Spleen (tissue), 7 donors: ENCODE data around the gene KCNC1.

ENCODE experiments used
- CTCF ChIP-seq, 11 experiments: fragments of 200-600 bp in 7 of 11; fragments of 450-650 bp in 4 of 11; sonication (generic) in 4 of 11; IDR thresholded peaks in 8 of 11; conservative IDR thresholded peaks in 3 of 11; 1 replicate in 7 of 11; 2 replicates in 4 of 11; pipeline versions ENCODE4 v1.4.0 to v1.8.0; 2016 to 2021; ENCODE audit warnings: antibody characterized with exemption in 11 of 11, inconsistent platforms in 4 of 11, mild to moderate bottlenecking in 1 of 11
- POLR2A ChIP-seq, 3 donors: fragments of 450-650 bp; IDR thresholded peaks; one replicate each; pipeline ENCODE4 v1.5.1; 2017; ENCODE audit warnings: antibody characterized with exemption in 3 of 3, mild to moderate bottlenecking in 1 of 3
- POLR2AphosphoS5 ChIP-seq, 3 donors: sonication (generic); formaldehyde crosslinking; IDR thresholded peaks; one replicate each; pipeline ENCODE4 v1.5.1; 2017; ENCODE audit warnings: antibody characterized with exemption in 3 of 3
- donor health status: DM: no; HTN: no; CAD: no; lungs with moderate emphysema.
- donor health status: DM: no; HTN: no; CAD: no.
- donor health status: DM: no; HTN: no; CAD: no.

- TF ChIP-seq POLR2A (IDR thresholded peaks at IDR 0.05) (no peak), CTCF (IDR thresholded peaks at IDR 0.05 in 8 of 11, conservative IDR thresholded peaks at IDR 0.05 in 3 of 11) (no peak), POLR2AphosphoS5 (IDR thresholded peaks at IDR 0.05) (no peak)
Observed at GRCh38 chr11:17703951-17704350, 30.6 kb upstream of the KCNC1 start.
